HG03039 (cell line): ENCODE data around the gene ABHD17C.
"Not testable (repeated sequence)": the region's sequence is repeated elsewhere in the genome, so short reads cannot be mapped to it uniquely, and the experiment has no call there.

Experiments used
- ATAC-seq: cut with Tn5 transposase; IDR thresholded peaks from one replicate; pipeline ENCODE4 v1.9.1; 2021; ENCODE audit warnings: mild to moderate bottlenecking, moderate library complexity; ENCODE audit not compliant: unreplicated experiment

Gene ABHD17C

DNA sequence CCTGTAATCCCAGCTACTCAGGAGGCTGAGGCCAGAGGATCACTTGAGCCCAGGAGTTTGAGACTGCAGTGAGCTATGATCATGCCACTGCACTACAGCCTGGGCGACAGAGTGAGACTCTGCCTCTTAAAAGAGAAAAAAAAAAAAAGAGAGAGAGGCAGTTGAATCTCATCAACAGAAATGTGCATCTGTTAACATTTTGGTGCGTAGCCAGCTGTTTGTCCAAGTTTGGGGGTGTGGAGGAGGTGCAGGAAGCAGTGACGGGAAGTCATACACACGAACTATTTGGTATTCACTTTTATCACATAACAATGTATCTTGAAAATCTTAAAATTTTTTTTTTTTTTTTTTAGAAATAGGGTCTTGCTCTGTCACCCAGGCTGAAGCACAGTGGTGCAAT is 65.8 kb downstream of the ABHD17C start:
- ATAC-seq = no peak

DNA sequence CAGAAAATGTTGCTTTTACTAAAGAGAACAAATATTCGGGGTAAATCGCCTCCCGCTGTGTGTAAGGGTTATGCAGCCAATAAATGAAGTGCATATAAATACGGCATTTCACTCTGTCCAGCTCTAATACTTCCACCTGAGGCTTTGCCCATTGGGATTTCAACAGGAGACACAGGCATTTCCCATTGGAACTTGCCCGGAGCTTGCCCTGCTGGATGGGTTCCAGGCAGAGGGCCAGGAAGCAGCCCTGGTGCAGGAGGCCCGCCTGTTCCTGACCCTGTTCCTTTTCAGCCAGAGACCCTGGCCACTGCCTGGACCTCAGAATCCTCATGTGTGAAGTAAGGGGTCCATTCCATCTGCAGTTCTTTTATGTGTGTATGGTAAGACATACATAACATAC is 66.6 kb downstream of the ABHD17C start:
- ATAC-seq = no peak

DNA sequence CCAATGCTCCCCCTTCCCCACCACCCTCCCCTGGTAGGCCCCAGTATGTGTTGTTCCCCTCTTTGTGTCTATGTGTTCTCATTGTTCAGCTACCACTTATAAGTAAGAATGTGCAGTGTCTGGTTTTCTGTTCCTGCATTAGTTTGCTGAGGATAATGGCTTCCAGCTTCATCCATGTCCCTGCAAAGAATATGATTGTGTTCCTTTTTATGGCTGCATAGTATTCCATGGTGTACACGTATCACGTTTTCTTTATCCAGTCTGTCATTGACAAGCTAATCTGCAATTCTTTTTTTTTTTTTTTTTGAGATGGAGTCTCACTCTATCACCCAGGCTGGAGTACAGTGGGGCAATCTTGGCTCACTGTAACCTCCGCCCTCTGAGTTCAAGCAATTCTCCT is 68.1 kb downstream of the ABHD17C start:
- not testable (repeated sequence) for ATAC-seq

DNA sequence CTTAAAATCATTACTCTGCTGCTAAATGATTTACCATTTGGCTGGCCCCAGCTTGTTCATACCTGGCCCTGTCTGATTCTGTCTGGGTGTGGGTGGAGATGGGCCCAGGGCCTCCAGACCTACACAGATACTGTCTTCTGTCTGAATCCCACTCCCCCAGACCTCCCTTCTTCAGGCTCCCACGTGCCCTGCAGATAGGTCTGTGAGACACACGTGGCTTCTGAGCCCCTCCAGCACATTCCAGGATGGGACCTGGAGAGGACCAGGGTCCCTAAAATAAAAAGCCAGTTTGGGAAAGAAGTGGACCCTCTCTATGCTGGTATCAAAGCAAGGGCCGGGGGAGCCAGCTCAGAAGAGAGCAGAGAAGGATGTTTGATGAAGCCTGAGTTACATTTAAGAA is 69.4 kb downstream of the ABHD17C start:
- no peak for ATAC-seq

DNA sequence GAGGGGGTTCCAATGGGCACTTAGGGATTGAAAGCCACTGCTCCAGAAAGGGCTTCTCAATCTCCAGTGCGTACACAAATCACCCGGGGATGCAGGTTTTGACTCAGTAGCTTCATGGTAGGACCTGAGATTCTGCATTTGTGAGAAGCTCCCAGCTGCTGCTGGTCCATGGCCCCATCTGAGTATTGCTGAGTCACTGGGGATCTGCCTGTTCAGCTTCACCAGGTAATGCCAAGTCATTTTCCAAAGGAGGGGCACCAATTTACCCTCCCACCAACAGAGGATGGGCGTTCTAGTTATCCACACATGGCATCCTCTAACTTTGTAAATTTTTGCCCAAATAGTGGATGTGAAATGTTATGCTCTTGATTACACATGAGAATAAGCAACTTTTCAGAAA is 71.2 kb downstream of the ABHD17C start:
- ATAC-seq = no peak

DNA sequence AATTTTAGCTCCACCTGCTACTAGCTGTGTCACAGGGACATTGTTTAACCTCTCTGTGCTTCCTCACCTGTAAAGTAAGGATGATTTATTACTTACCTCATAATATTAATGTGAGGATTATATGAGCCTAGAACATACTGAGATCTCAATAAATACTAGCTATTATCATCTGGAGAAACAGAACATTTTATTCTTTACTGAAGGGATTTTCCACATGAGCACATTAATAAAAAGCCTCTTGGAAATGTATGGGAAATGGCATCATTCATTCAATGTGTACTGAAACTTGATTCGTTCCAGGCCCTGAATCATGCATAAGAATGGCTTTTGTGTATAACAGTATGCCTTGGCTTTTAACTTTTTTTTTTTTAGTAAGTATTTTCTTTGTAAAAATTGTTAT is 73.0 kb downstream of the ABHD17C start:
- no peak for ATAC-seq

DNA sequence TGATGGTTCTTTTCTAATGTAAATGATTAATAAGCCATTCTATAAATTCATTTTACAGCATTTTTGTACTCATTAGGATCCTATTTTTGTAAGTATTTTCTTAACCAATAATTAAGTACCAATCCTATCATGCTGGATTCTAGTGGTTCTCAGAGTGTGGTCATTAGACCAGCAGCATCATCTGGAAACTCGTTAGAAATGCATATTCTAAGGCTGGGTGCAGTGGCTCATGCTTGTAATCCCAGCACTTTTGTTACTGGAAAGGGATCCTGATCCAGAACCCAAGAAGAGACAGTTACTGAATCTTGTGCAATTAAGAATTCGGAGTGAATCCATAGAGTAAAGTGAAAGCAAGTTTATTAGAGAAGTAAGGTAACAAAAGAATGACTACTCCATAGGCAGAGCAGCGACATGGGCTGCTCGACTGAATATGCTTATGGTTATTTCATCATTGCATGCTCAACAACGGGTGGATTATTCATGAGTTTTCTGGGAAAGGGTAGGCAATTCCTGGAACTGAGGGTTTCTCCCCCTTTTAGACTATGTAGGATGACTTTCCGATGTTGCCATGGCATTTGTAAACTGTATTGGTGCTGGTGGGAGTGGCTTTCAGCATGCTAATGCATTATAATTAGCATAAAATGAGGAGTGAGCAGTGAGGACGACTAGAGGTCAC is 74.2 kb downstream of the ABHD17C start:
- no peak for ATAC-seq

DNA sequence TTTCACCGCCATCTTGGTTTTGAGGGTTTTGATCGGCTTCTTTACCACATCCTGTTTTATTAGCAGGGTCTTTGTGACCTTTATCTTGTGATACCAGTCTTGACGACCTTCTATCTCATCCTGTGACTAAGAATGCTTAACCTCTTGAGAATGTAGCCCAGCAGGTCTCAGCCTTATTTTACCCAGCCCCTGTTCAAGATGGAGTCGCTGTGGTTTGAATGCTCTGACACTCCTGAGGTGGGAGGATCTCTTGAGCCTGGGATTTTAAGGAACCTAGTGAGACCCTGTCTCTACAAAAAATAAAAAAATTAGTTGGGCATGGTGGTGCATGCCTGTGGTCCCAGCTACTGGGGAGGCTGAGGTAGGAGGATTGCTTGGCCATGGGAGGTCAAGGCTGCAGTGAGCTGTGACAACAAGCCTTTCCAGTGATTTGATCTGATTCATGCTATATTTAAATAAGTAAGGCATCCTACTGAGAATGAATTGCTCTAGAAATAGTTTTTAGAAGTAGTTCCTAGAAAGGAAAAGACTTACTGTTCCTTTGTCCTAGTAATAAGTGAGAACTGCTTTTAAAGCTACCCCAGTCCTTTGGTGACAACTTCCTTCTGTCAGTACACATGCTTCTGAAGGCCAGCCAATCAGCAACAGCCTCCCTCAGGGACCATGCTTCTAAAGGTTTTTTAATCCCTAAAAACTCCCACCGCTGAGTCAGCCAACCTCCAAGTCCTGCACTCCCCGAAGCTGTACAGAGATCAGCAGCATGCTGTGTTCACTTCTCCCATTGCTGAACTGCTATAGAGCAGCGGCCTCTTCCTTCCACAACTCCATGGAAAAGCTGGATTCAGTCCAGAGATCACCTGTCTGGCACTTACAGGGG is 75.0 kb downstream of the ABHD17C start:
- no peak for ATAC-seq

DNA sequence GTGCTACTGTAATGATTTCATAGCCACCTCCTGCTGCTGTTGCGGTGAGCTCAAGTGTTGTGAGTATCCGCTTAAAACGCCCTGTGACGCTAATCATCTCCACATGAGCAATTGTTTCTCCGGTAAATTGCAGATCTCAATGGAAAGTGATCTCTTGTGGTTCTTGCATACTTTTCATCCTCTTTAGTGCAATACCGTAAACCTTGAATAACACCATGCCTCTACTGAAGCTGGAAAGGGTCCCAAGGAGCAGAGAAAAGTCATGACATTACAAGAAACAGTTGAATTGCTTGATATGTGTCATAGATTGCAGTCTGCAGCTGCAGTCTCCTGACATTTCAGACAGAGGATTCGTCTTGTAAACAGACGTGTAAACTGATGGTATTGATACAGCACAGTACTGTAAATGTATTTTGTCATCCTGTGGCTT is 78.0 kb downstream of the ABHD17C start:
- no peak for ATAC-seq

DNA sequence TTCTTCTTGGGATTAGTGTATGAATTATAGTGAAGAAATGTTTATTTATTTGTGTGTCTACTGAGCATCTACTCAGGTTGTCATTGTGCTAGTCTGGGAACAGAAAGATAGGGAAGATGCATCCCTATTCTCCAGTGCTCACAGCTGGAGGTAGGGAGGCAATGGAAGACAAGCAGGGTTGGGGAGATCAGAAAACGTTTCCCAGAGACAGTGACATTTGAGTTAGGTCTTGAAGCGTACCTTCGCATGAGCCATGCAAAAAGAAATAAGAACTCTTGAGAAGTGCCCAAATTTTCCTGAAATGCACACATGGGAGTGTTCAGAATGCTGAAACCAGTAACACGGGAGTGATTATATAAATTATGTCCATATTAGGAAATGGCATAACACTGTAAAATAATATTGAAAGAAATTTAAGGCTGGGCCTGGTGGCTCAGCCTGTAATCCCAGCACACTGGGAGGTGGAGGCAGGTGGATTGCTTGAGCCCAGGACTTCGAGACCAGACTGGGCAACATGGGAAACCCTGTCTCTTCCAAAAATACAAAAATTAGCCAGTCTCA is 78.8 kb downstream of the ABHD17C start:
- ATAC-seq = no peak

DNA sequence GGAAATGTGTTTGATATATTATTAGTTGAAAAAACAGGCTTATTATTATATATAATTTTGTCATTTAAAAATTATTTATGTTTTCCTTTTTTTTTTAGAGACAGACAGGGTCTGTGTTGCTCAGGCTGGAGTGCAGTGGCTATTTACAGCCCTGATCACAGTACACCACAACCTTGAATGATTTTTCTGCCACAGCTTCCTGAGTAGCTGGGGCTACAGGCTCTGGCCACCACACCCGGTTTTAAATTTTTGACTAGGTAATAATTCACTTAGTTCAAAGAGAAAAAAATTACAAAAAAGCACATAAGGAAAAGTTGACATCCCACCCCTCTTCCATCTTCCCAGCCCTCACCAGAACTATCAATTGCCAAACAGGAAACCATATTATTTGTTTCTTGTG is 79.4 kb downstream of the ABHD17C start:
- ATAC-seq = no peak

DNA sequence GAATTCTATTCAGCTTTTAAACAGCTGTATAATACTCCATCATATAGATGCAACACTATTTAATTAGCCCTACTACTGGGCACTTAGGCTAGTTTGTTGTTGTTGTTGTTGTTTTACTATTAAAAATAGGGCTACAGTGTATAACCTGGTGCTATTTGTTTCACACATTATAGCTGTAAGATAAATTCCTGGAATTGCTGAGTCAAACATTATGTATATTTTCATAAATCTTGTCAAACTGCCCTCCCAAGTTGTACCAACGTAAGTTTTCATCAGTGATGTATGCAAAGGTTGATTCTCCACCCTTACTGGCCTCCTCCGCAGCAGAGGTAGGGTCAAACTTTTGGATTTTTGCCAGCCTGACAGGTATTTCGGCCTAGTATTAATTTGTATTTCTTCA is 80.2 kb downstream of the ABHD17C start:
- ATAC-seq = no peak

DNA sequence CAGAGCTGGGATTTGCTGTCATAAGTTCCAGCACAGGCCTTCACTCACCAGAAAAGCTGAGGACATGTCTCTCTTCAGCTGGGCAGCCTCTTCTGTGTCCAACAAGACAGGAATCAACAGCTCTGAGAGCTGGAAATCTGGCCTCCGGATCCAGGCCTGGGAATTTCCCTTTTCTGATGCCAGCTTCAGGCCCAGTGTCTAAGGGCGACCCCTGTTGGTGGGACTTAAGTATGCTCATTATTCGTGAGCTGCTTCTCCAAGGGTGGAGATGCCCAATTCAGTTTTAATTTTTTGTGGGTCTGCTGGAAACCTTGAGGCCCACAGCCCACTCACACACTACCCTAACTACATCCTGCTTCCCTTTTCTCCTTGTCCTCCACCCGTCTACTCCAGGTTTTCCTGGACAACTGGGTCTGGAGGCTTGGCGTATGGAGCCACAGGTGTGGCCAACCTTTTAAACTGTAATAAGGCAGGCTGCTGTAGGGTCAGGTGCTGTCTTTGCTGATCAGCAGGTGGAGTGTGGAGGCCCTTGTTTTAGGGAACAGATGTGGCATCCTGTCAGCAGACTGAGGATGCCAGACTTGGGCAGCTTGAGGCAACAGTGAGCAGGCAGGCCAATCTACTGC is 81.4 kb downstream of the ABHD17C start:
- no peak for ATAC-seq

DNA sequence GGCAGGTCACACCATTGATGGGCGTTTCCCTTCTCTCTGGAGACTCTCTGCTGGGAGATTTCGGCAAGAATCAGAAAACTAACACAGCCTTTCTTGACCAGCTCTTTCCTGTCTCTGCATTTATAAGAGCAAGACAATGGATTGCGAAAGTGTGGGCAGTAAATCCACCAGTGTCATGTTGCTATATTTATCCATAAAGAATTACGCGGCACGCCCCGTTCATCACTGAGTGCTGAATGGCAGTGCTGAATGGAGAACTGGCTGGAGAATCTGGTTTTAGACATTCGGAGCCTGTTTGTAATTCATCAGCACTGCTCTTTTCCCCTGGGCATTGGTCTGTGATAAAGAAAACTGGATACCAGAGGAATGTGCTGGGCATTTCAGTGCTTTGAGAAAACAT is 82.0 kb downstream of the ABHD17C start:
- no peak for ATAC-seq

DNA sequence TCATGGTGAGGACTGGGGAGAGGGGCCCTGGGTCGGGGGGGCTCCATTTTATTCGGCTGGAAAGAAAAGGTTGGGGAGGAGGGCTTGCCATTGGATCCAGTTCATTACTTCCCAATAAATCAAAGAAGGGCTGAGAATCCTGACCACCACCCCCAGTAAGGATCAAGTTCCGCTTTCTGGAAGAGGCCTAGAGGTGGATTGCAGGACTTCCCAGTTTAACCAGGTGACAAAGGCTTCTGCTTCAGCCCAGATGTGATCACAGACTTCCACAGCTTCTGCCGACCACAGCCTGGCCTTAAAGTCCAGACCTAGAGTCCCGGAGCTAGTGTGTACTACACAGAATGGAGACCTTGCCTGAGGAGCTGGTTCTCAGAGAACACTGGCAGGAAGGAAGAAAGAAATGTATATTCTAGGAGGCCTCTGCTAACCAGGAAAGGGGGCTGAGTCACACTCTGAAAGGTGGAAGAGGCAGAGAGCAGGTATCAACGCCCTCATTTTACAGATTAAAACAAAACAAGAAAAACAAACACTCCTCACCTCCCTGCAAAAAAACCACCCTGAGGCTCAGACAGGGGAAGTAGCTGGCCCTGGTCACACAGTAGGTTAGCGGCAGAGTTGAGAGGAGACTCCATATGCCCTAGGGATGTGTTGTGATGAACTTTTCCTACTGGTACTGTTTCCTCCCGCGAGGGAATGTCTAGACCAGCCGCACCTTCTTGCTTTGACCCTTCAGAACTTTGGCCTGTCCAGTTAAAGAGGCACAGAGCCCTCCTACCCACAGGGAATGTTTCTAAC is 82.9 kb downstream of the ABHD17C start:
- no peak for ATAC-seq

DNA sequence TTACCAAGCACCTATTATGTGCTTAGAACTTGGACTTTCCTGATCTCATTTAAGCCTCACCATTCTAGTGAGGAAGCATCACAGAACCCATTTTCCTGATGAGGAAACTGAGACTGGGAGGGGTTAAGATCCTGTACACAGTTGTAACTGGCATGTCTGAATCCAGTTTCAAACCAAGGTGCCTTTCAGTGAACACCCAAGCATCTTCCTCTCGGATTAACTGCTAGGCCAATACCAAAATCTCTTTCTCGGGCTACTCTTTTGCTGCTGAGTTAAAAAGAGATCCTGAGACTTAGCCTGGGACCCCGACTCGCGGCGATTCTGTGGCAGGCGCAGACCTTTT is 83.5 kb downstream of the ABHD17C start:
- ATAC-seq = no peak

DNA sequence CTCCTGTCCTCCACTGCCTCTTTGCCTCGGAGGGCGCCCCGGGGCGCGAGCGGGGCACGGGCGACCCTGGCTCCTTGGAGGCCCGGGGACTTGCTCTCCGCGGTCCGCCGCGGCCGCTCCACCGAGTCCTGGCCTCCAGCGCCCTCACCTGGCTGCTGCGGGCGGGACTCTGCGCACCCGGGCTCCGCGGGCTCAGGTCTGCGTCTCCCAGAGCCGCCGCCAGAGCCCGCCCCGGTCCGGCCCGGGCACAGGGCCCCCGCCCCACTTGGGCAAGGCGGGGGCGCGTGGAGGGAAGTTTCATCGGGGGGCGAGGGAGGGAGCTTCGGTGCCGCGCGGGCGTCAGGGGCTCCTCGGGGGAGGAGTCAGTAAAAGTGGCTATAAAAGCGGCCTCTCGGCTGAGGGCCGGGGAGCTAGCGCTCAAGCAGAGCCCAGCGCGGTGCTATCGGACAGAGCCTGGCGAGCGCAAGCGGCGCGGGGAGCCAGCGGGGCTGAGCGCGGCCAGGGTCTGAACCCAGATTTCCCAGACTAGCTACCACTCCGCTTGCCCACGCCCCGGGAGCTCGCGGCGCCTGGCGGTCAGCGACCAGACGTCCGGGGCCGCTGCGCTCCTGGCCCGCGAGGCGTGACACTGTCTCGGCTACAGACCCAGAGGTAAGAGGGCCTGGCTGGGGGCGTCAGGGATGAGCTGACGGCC is 84.0 kb downstream of the ABHD17C start, which contains the start of gene CEMIP:
CEMIP (plus strand) TSS at position 407 of the 694 bp plus-strand sequence. CDS start 94,510 bp downstream, outside the sequence.
- ATAC-seq = no peak

DNA sequence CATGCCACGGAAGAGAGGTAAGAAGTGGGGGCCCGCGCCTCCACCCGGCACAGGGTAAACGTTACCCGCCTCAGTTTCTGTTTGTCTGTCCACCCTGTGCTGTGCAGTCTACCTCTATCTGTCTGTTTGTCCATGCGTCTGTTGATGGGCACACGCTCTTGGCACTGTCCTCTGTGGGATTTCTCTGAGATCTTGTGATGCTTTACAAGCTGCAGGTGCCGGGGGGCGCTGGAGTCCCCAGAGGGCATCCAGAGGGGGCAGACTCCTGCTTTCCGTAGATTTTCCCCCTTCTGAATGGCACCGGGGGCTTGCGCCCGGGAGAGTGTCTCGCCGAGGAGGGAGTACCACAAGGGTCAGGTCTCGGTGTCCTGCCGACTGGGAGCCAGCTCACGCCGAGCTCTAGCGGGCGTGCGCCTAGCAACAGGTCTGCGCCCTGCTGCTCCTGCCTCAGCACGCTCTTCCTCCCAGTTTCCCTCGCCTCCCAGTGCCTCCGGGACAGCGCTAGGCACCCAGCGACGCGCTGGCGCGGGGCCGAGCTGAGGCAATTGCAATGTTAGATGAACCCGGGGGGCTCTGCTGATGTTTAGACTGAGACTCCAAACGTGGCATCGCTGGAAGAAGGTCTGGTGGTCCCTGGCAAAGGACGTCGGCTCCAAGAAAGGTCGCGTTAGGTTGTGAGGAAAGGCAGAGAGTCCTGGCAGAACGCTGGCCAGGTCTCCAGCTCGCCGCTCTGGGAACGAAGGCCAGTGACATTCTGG is 84.7 kb downstream of the ABHD17C start:
- ATAC-seq = no peak

DNA sequence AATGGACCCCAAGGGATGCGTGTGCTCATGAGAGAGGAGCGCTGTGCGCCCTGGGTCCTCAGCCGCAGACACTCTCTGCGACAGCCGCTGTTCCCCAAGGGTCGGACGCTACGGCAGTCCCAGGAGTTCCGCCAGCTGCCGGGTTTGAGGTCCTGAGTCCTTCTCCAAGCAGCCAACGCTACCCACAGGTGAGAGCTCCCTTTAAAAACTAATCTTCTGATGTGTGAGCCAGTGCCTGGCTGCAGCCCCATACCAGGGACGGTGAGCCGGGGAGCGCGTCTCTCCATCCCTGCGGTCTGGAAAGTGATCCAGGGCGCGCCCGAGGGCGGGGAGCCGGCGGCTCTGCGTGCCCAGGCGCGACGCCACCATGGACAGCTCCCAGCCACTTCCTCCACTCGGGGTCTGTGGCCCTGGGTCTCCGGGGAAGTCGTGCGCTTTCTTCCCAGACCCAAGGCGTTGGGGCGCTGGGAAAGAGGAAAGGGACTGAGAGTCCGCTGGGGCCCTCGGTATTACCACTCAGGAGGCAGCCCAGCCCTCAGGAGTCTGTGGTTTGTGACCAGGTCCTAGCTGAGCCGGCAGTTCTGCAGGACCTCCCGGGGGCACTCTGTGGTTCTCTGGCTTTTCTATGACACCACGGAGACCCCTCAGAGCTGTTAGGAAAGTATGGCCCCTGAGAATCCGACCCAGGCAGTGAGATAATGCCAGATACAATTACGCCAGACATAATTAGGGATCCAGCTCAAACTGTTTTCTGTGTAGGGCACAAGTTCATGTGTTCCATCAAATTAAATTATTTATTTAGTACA is 85.5 kb downstream of the ABHD17C start:
- ATAC-seq = no peak
